OCI-LY1 (cell line): Measurements from ENCODE around the gene PTPN5.

Source experiments
- H2AFZ ChIP-seq: fragments of 200-600 bp; sonication (generic), shearing (Covaris generic); 2 replicates; pipeline ENCODE4 v1.6.0; 2014; ENCODE audit warnings: antibody characterized with exemption, mild to moderate bottlenecking, low read length
- H3F3A ChIP-seq: fragments of 200-600 bp; sonication (generic), shearing (Covaris generic); 2 replicates; pipeline ENCODE4 v1.6.0; 2014; ENCODE audit warnings: mild to moderate bottlenecking, antibody characterized with exemption, low read length, moderate library complexity; ENCODE audit not compliant: insufficient read depth
- H3K27ac ChIP-seq: fragments of 200-600 bp; sonication (generic); 2 replicates; pipeline ENCODE4 v1.5.1; 2014; ENCODE audit warnings: low read length, mixed run types, mild to moderate bottlenecking, low read depth; ENCODE audit not compliant: poor library complexity, severe bottlenecking
- H3K27me3 ChIP-seq: fragments of 200-600 bp; sonication (generic); 2 replicates; pipeline ENCODE4 v1.6.0; 2014; ENCODE audit warnings: antibody characterized with exemption, mild to moderate bottlenecking, low read length, moderate library complexity; ENCODE audit not compliant: insufficient read depth
- H3K36me3 ChIP-seq: fragments of 200-600 bp; sonication (generic); 2 replicates; pipeline ENCODE4 v1.6.1; 2014; ENCODE audit warnings: mild to moderate bottlenecking, antibody characterized with exemption, low read length, moderate library complexity, mixed read lengths; ENCODE audit not compliant: insufficient read depth
- H3K4me1 ChIP-seq: fragments of 200-600 bp; sonication (generic); 2 replicates; pipeline ENCODE4 v1.5.1; 2014; ENCODE audit warnings: mild to moderate bottlenecking, low read length, moderate library complexity; ENCODE audit not compliant: insufficient read depth, severe bottlenecking
- H3K4me2 ChIP-seq: fragments of 200-600 bp; sonication (generic), shearing (Covaris generic); 2 replicates; pipeline ENCODE4 v1.6.1; 2014; ENCODE audit warnings: low read length
- H3K4me3 ChIP-seq: fragments of 200-600 bp; sonication (generic); 2 replicates; pipeline ENCODE4 v1.5.1; 2014; ENCODE audit warnings: low read length, low read depth, mild to moderate bottlenecking, mixed read lengths; ENCODE audit not compliant: poor library complexity, severe bottlenecking
- H3K79me2 ChIP-seq: fragments of 200-600 bp; shearing (Covaris generic); 2 replicates; pipeline ENCODE4 v1.6.1; 2016; ENCODE audit warnings: mixed run types, low read length, mixed read lengths; ENCODE audit not compliant: insufficient read depth
- H3K9ac ChIP-seq: fragments of 200-600 bp; sonication (generic), shearing (Covaris generic); 2 replicates; pipeline ENCODE4 v1.6.1; 2014; ENCODE audit warnings: mild to moderate bottlenecking, low read length, mixed read lengths
- H3K9me2 ChIP-seq: fragments of 200-600 bp; sonication (generic), shearing (Covaris generic); 2 replicates; pipeline ENCODE4 v1.6.1; 2014; ENCODE audit warnings: low read depth, mild to moderate bottlenecking, low read length, mixed read lengths
- H3K9me3 ChIP-seq: fragments of 200-600 bp; shearing (Covaris generic); 2 replicates; pipeline ENCODE4 v1.6.1; 2014; ENCODE audit warnings: low read length, mixed read lengths
- H4K20me1 ChIP-seq: fragments of 200-600 bp; sonication (generic), shearing (Covaris generic); 2 replicates; pipeline ENCODE4 v1.6.0; 2016; ENCODE audit warnings: mild to moderate bottlenecking, low read length; ENCODE audit not compliant: insufficient read depth
- CTCF ChIP-seq: fragments of 200-600 bp; sonication (generic), shearing (Covaris generic); IDR thresholded peaks from 2 replicates; pipeline ENCODE4 v1.5.1; 2017; ENCODE audit warnings: mild to moderate bottlenecking, antibody characterized with exemption, low read length, moderate library complexity, mixed read lengths
- EZH2 ChIP-seq: fragments of 200-600 bp; sonication (generic), shearing (Covaris generic); IDR thresholded peaks from 2 replicates; pipeline ENCODE4 v1.8.0; 2017; ENCODE audit warnings: borderline replicate concordance, mixed run types, mild to moderate bottlenecking, antibody characterized with exemption, low read length, moderate library complexity, mixed read lengths

Gene PTPN5

GRCh38 chr11:18794956-18795355 is 3.4 kb upstream of the PTPN5 start:
- no peaks in the 10 kb centered on the region for H3K27me3 ChIP-seq
- H4K20me1 ChIP-seq, result no peaks in the 10 kb centered on the region
- H3K4me3 ChIP-seq, result no peak overlapping the region
- no peaks in the 10 kb centered on the region for H3K4me1 ChIP-seq
- H3K9me2 ChIP-seq, result no peaks in the 10 kb centered on the region
- no peaks in the 10 kb centered on the region for H3K9me3 ChIP-seq
- no peak overlapping the region for H3K27ac ChIP-seq
- TF ChIP-seq EZH2, result no peak
- TF ChIP-seq CTCF, result no peak
- no peak overlapping the region for H2AFZ ChIP-seq
- H3K36me3 ChIP-seq, result no peaks in the 10 kb centered on the region
- H3K4me2 ChIP-seq, result no peak overlapping the region
- H3F3A ChIP-seq, result no peaks in the 10 kb centered on the region
- no peak overlapping the region for H3K9ac ChIP-seq
- no peaks in the 10 kb centered on the region for H3K79me2 ChIP-seq

DNA sequence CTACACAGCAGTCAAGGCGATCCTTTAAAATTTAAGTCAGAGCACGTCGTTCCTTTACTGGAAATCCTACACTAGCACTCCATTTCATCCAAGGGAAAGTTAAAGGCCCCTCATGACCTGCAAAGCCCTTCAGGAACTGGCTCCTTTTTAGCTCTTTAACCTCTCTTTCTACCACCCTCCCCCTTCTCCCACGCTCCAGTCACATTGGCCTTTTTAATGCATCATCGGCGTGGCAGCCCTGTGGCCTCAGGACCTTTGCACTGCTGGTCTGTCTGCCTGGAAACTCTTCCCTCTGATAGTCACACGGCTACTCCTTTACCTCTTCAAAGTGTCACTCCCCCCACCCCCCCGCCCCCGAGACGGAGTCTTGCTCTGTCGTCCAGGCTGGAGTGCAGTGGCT is 1.2 kb upstream of the PTPN5 start:
- TF ChIP-seq EZH2, result no peak
- no peak overlapping the region for H3K27ac ChIP-seq
- no peaks in the 10 kb centered on the region for H3F3A ChIP-seq
- no peaks in the 10 kb centered on the region for H3K9me2 ChIP-seq
- no peak overlapping the region for H3K9ac ChIP-seq
- H3K27me3 ChIP-seq, result no peaks in the 10 kb centered on the region
- H2AFZ ChIP-seq, result no peak overlapping the region
- no peaks in the 10 kb centered on the region for H3K4me1 ChIP-seq
- H3K4me2 ChIP-seq, result no peak overlapping the region
- H3K79me2 ChIP-seq, result no peaks in the 10 kb centered on the region
- no peaks in the 10 kb centered on the region for H4K20me1 ChIP-seq
- no peaks in the 10 kb centered on the region for H3K36me3 ChIP-seq
- no peak overlapping the region for H3K4me3 ChIP-seq
- H3K9me3 ChIP-seq, result no peaks in the 10 kb centered on the region

- Histone ChIP-seq H3F3A (no peaks in the 10 kb centered on the region), H3K4me2 (no peak overlapping the region), H3K4me3 (no peak overlapping the region), H3K4me1 (no peaks in the 10 kb centered on the region), H3K27ac (no peak overlapping the region), H3K36me3 (no peaks in the 10 kb centered on the region), H4K20me1 (no peaks in the 10 kb centered on the region), H2AFZ (no peak overlapping the region), H3K27me3 (no peaks in the 10 kb centered on the region), H3K9me2 (no peaks in the 10 kb centered on the region), H3K9ac (no peak overlapping the region), H3K79me2 (no peaks in the 10 kb centered on the region), H3K9me3 (no peaks in the 10 kb centered on the region)
- no peak for TF ChIP-seq CTCF
- TF ChIP-seq EZH2, result no peak
These were observed 501 bp upstream of the PTPN5 start for GRCh38 chr11:18791969-18792628.

GRCh38 chr11:18790883-18791206 is 753 bp downstream of the PTPN5 start:
- Histone ChIP-seq H2AFZ (no peak overlapping the region), H3K9ac (no peak overlapping the region), H3K4me1 (no peaks in the 10 kb centered on the region), H3K9me2 (no peaks in the 10 kb centered on the region), H3K9me3 (no peaks in the 10 kb centered on the region), H3K27me3 (no peaks in the 10 kb centered on the region), H3K79me2 (no peaks in the 10 kb centered on the region), H3K27ac (no peak overlapping the region), H3K36me3 (no peaks in the 10 kb centered on the region), H3F3A (no peaks in the 10 kb centered on the region), H3K4me3 (no peak overlapping the region), H3K4me2 (no peak overlapping the region), H4K20me1 (no peaks in the 10 kb centered on the region)
- no peak for TF ChIP-seq EZH2
- TF ChIP-seq CTCF, result no peak
